ENCODE data around the gene GABBR2.

The GABBR2 gene

GRCh38 chr9:98567540-98568233 is 141.0 kb downstream of the GABBR2 start:
- no peaks in the 10 kb centered on the region for H3K9me3 Mint-ChIP-seq
- TF ChIP-seq, protein P1, sequence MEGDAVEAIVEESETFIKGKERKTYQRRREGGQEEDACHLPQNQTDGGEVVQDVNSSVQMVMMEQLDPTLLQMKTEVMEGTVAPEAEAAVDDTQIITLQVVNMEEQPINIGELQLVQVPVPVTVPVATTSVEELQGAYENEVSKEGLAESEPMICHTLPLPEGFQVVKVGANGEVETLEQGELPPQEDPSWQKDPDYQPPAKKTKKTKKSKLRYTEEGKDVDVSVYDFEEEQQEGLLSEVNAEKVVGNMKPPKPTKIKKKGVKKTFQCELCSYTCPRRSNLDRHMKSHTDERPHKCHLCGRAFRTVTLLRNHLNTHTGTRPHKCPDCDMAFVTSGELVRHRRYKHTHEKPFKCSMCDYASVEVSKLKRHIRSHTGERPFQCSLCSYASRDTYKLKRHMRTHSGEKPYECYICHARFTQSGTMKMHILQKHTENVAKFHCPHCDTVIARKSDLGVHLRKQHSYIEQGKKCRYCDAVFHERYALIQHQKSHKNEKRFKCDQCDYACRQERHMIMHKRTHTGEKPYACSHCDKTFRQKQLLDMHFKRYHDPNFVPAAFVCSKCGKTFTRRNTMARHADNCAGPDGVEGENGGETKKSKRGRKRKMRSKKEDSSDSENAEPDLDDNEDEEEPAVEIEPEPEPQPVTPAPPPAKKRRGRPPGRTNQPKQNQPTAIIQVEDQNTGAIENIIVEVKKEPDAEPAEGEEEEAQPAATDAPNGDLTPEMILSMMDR (IDR thresholded peaks at IDR 0.05; ENCODE audit: unreplicated experiment in 3 of 3) = no peak
- peaks cover 8% of the 10 kb centered on the region for H3K27me3 Mint-ChIP-seq (ENCODE audit: low read depth)
- H3K4me1 Mint-ChIP-seq = no peaks in the 10 kb centered on the region
- H3K36me3 Mint-ChIP-seq (ENCODE audit: low read depth) = no peaks in the 10 kb centered on the region
- H3K4me3 Mint-ChIP-seq = no peak overlapping the region
- no peak overlapping the region for H3K27ac Mint-ChIP-seq

DNA sequence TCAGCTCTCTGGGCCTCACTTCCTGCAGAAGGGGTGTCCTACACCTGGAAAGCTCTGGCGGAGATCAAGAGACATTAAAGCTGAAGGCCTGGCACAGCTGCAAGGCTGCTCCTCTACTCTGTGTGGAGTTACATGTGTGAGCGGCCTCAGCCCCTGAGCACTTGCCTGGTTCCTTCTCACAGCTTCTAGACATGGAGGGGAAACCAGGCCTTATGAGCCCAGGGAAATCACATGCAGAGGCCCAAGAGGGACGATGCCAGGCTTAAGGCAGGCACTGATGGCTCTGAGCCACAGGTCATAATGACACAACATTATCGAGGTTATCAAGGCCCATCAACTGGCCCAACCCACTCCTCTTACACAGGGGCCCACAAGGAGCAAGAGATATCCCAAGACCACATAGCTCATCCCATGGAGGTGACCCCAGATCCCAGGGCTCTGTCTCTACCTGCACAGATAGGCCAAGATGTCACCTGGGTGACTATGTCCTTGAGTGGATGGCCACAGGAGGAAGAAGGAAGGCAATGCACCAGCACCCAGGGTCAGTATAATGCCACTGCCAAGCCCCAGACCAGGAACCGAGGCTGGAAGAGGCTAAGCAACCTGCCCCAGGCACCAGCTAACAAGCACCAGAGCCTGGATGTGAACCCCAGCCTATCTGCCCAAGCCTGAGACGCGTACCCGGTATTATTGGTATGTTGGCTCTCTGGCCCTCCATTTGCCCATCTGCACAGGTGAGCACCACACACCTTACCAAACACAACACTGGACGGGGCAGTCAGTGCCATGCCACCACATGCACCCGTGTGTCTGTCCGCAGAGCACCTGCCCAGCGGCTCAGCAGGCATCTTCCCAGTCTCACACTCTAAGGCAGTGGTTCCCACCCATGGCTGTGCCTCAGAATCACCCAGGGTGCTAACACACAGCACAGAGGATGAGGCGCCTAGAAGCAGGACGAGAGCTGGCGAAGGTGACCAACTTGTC is 143.3 kb downstream of the GABBR2 start:
- Mint-ChIP-seq H3K4me1 (no peaks in the 10 kb centered on the region), H3K4me3 (no peak overlapping the region)

DNA sequence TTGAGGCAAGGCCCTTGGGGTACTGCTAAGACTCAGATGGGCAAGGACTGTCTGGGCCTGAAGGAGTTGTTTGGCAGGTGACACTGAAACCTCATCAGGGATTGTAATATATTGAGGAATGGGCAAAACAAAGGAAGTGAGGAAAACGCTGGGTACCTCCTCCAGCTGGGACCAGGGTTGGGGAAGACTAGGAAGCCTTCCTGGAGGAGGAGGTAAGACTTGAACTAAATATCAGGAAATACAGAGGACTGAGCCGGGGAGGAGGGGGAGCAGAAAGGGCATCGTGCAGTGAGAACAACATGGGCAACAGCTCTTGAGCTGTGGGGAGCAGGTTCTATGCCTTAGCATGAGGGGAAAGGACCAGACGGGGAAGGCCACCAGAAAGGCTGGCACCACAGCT is 144.0 kb downstream of the GABBR2 start:
- no peak overlapping the region for H3K27ac Mint-ChIP-seq
- H3K36me3 Mint-ChIP-seq (ENCODE audit: low read depth) = no peaks in the 10 kb centered on the region
- H3K4me1 Mint-ChIP-seq = no peaks in the 10 kb centered on the region
- H3K27me3 Mint-ChIP-seq (ENCODE audit: low read depth) = peaks cover 8% of the 10 kb centered on the region
- no peaks in the 10 kb centered on the region for H3K9me3 Mint-ChIP-seq
- TF ChIP-seq, protein P1 (IDR thresholded peaks at IDR 0.05; ENCODE audit: unreplicated experiment in 3 of 3) = no peak
- H3K4me3 Mint-ChIP-seq = no peak overlapping the region

More for the DNA sequence above, 143.3 kb downstream of the GABBR2 start:
- Mint-ChIP-seq H3K27me3 (ENCODE audit: low read depth) (peaks cover 8% of the 10 kb centered on the region), H3K27ac (no peak overlapping the region), H3K9me3 (no peaks in the 10 kb centered on the region), H3K36me3 (ENCODE audit: low read depth) (no peaks in the 10 kb centered on the region)
- TF ChIP-seq, protein P1 (IDR thresholded peaks at IDR 0.05; ENCODE audit: unreplicated experiment in 3 of 3) = no peak

- Mint-ChIP-seq H3K4me1 (no peaks in the 10 kb centered on the region), H3K9me3 (no peaks in the 10 kb centered on the region), H3K27ac (no peak overlapping the region), H3K27me3 (ENCODE audit: low read depth) (peaks cover 8% of the 10 kb centered on the region), H3K4me3 (no peak overlapping the region), H3K36me3 (ENCODE audit: low read depth) (no peaks in the 10 kb centered on the region)
- TF ChIP-seq, protein P1 (IDR thresholded peaks at IDR 0.05; ENCODE audit: unreplicated experiment in 3 of 3) = no peak
Observed at GRCh38 chr9:98563988-98564387, 144.7 kb downstream of the GABBR2 start.

DNA sequence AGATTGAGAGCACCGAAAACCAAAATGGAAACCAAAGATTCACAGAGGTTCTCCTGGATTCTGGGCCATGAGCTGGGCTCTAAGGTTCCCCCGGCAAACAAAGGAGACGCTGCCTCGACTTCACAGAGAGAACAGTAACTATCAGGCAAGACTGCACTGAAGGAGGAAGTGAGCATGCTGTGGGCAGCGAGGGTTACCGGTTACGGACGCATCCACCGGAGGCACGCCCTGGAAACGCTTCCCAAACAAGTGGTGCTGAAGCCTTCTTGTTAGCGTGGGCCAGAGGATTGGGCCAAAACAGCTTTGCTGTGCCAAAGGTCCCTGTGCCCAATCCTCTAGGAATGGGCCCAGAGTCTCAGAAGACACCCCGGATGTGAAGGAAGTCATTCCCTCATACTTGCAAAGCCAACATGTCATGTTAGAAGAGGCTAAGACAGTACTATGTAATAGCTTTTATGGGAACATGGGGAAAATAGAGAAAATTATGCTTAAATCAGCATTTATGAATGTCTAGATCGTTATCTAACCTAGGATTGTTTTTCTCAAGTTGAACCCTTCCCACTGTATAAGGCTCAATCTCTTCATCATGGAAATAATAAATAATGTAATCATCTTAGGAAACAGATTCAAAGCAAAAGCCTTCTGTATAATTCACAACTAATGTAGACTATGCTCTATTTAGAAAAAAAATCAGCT is 145.4 kb downstream of the GABBR2 start:
- Mint-ChIP-seq H3K27me3 (ENCODE audit: low read depth) (peaks cover 4% of the 10 kb centered on the region), H3K36me3 (ENCODE audit: low read depth) (no peaks in the 10 kb centered on the region), H3K4me1 (no peaks in the 10 kb centered on the region), H3K4me3 (no peak overlapping the region), H3K27ac (no peak overlapping the region), H3K9me3 (no peaks in the 10 kb centered on the region)
- TF ChIP-seq, protein P1 (IDR thresholded peaks at IDR 0.05; ENCODE audit: unreplicated experiment in 3 of 3) = no peak
